DOHH2 (cell line): ENCODE results near the gene CERS6.

Experiments used
- CTCF ChIP-seq: fragments of 200-600 bp; sonication (generic); IDR thresholded peaks from one replicate; pipeline ENCODE4 v1.5.1; 2014; ENCODE audit warnings: antibody characterized with exemption, mild to moderate bottlenecking, low read depth, low read length; ENCODE audit not compliant: poor library complexity, severe bottlenecking
- EZH2phosphoT487 ChIP-seq: fragments of 200-600 bp; sonication (generic); IDR thresholded peaks from 2 replicates; pipeline ENCODE4 v1.6.1; 2017; ENCODE audit warnings: borderline replicate concordance, mild to moderate bottlenecking, antibody characterized with exemption, low read length, moderate library complexity, mixed read lengths

- TF ChIP-seq CTCF (peak; percentile 27), EZH2phosphoT487 (no peak)
These were observed 249.7 kb downstream of the CERS6 start for GRCh38 chr2:168705534-168706470.
